ENCODE measurements around the gene HOXB13.

DNA sequence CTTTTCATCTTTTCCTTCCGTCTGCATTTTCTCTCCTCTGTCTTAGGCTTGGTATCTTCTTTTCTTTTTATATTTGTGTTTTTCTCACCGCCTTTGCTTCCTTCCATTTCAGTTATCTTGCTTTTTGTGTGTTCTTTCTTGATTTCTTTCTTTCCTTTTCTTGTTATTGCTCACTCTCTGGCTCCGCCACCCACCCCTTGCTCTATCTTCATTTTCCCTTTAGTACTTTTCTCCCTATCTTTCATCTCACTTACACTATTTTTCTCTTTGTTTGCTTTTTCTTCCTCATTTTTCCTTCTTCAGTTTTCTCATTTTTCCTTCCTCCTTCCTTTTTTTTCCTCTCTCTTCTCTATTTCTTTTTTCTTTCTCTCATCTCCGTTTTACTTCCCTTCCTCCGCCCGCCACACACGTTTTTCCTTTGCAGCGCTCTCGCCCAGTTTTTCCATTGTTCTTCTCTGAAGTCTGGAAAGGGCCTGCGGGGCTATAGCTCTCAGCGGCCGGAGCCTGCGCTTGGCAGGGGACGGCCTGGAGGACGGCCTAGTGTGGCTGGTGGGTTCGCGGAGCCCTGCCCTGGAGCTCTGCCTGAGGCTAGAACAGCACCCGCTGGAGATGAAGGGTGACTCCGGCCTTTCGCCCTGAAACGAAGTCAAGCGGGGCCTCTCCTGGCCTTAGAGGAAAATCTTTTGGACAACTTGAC lies 5.2 kb upstream of the HOXB13 start:
- TF ChIP-seq, protein P1, sequence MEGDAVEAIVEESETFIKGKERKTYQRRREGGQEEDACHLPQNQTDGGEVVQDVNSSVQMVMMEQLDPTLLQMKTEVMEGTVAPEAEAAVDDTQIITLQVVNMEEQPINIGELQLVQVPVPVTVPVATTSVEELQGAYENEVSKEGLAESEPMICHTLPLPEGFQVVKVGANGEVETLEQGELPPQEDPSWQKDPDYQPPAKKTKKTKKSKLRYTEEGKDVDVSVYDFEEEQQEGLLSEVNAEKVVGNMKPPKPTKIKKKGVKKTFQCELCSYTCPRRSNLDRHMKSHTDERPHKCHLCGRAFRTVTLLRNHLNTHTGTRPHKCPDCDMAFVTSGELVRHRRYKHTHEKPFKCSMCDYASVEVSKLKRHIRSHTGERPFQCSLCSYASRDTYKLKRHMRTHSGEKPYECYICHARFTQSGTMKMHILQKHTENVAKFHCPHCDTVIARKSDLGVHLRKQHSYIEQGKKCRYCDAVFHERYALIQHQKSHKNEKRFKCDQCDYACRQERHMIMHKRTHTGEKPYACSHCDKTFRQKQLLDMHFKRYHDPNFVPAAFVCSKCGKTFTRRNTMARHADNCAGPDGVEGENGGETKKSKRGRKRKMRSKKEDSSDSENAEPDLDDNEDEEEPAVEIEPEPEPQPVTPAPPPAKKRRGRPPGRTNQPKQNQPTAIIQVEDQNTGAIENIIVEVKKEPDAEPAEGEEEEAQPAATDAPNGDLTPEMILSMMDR (IDR thresholded peaks at IDR 0.05), result no peak
- no peak for TF ChIP-seq JUNB (IDR thresholded peaks at IDR 0.05)

Data from A549 (cell line).